ENCODE measurements around the gene SPATA9. TPM values are rescaled to one million over a fixed set of nuclear protein-coding genes. Genes with fewer than 3 reads are reported as not detected.
"Not testable (repeated sequence)": the region's sequence is repeated elsewhere in the genome, so short reads cannot be mapped to it uniquely, and the experiment has no call there.

The SPATA9 gene
- total RNA-seq, 2 donors from 2014 or later, result not detected

DNA sequence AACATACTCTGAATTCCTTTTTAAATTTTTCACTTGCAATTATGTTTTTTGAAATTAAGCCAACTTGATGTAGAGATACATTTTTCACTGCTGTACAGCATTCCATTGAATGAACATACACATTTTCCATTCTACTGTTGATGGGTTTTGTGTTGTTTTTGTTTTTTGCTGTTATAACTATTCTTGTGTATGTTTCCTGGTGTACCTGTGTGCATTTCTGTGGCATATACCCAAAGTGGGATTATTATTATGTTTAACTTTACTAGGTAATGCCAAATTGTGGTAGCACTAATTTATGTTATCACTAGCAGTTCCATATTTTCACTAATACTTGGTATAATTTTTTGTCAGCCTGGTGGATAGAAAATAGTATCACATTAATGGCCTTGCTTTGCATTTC lies 33.5 kb downstream of the SPATA9 start:
- no peaks in the 10 kb centered on the region for H3K27me3 Mint-ChIP-seq
- H3K4me1 Mint-ChIP-seq, result peaks cover 6% of the 10 kb centered on the region
- no peak for ATAC-seq (replicated peaks)
- H3K27ac Mint-ChIP-seq, result no peak overlapping the region
- peak overlapping the region; percentile 8 for H3K4me3 Mint-ChIP-seq
- no peaks in the 10 kb centered on the region for H3K9me3 Mint-ChIP-seq
- peaks cover 27% of the 10 kb centered on the region for H3K36me3 Mint-ChIP-seq (ENCODE audit: low read depth)

DNA sequence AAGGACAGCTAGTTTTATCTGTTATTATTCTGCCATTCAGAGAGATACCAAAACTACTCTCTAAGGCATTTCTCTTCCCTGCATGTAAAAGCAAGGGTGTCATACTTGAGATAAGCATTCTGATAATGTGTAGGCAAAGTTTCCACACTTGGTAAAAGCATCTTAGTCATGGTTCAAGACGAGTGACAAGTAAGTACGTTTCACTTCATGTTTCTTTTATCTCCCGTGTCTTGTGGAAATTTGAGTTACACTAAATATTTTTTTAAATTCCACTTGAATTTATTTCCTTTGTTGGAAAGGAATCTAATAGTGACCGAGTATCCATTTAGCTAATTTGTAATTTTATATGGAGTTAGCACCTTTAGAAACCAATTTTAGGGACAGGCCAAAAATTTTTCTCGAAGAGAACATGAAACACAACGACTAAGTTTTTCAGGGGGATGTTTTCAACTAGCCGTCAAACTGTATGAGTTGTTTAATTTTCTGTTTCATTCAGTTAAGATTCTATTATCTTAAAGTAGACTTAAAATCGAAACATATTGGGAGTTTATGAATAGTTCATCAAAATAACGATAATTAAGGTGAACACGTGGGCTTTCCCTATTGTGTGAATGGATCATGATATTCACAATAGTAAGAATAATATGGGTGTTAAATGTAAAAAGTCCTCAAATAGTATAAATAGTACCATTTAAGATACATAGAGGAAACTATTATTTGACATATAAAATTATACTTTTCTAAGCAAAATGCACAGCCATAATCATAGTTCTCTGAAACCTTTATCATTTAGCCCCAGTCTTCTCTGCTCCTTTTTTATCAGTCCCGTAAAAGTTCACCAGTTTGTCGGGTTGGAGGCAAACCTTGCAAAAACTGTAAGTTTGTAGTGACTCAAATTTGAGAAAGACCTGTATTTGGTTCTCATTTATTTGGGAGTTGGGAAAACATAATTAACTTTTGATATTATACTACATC lies 34.6 kb downstream of the SPATA9 start:
- Mint-ChIP-seq H3K36me3 (ENCODE audit: low read depth) (peaks cover 17% of the 10 kb centered on the region), H3K27me3 (no peaks in the 10 kb centered on the region), H3K27ac (peak overlapping the region; percentile 91), H3K9me3 (no peaks in the 10 kb centered on the region), H3K4me1 (peaks cover 8% of the 10 kb centered on the region), H3K4me3 (peak overlapping the region; percentile 81)
- ATAC-seq (replicated peaks), result peak; percentile 52

DNA sequence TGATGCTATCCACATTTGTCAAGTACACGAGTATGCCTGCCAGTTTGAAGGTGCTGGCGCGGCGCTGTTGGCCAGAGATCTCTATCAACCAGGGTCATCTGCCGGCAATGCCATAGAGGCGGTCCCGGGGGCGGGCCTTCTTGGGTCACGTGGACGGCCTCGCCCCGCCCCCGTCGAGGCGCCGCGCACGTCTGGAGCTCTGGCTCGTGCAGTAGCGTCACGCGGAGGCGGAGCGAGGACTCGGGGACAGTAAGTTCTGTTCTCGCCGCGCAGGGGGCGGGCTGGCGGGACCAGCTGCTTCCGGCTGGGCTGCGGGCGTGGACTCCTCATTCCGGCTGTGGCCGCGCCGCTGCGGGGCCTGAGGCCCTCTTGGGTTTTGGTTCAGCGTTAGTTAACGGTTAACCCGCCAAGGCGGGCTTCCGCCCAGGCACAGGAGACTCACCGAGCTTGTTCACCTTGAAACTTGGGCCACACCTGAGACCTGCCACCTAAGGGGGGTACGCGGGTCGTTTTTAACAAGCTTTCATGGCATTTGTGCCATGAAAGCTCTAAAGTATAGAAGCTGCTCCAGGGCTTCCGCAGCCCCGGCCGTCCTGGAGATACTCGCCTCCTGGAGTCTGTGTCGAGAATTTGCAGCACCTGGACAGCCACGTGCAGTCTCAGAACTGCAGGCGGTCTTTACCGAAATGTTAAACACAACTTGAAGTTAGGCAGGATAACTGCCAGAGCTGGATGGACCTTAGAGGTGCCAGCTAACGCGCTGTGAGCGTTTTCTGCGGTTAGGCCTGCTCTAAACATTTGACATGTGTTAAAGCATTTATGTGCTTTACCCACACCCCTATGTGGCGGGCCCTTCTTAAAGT lies 36.0 kb downstream of the SPATA9 start, which contains the start of gene RFESD:
RFESD (plus strand) TSS at position 209 of the 863 bp plus-strand sequence. CDS start 5,495 bp downstream, outside the sequence.
- Mint-ChIP-seq H3K36me3 (ENCODE audit: low read depth) (peaks cover 4% of the 10 kb centered on the region), H3K27ac (peak within 1 kb of the TSS; percentile 91), H3K9me3 (no peaks in the 10 kb centered on the region), H3K4me3 (peak within 1 kb of the TSS; percentile 81), H3K27me3 (no peaks in the 10 kb centered on the region), H3K4me1 (peaks cover 8% of the 10 kb centered on the region)
- peak; percentile 94 for ATAC-seq (replicated peaks)

DNA sequence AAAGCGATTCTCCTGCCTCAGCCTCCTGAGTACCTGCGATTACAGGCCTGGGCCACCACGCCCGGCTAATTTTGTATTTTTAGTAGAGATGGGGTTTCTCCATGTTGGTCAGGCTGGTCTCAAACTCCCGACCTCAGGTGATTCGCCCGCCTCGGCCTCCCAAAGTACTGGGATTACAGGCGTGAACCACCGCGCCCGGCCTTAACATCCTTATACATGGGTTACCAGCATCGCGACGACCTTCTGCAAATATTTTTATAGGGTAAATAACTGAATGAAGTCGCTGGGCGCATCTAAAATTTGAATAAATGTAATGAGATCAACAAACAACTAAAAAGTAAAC lies 36.6 kb downstream of the SPATA9 start:
- not testable (repeated sequence) for ATAC-seq (replicated peaks); H3K9me3 Mint-ChIP-seq; H3K27me3 Mint-ChIP-seq; H3K4me1 Mint-ChIP-seq; H3K36me3 Mint-ChIP-seq (ENCODE audit: low read depth)
- peak overlapping the region; percentile 81 for H3K4me3 Mint-ChIP-seq
- H3K27ac Mint-ChIP-seq, result peak overlapping the region; percentile 75

DNA sequence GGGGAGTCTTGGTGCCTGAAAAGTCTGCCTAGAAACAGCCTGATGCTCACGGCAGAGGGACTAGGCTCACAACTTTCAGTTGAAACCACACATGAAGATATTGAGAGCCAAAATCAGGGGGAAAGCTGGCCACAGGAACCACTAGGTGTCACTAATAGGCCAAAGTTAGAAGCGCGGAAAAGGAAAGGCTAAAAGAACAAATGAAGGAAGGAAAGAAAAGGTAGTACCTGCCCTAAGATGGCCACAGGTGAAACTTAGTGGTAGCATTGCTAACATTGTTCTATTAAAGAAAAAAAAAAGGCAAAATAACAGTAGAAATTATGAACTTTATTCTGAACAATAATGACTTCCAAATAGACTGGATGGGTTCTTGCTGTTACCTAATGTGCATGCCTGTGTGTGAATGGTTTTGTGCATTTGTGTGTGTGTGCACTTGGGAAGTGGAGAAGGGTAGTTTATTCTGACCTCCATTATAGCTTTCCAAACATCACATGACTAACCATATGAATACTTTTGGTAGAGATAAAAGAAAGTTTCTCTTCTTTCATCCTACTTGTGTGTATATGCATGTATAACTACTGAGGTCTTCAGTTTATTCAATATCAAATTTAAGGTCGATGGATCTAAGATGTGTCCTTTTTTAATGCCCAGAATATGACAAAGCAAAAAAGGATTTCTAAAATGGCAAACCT lies 38.3 kb downstream of the SPATA9 start:
- peak; percentile 32 for ATAC-seq (replicated peaks)
- Mint-ChIP-seq H3K4me1 (peaks cover 8% of the 10 kb centered on the region), H3K4me3 (peak overlapping the region; percentile 41)

DNA sequence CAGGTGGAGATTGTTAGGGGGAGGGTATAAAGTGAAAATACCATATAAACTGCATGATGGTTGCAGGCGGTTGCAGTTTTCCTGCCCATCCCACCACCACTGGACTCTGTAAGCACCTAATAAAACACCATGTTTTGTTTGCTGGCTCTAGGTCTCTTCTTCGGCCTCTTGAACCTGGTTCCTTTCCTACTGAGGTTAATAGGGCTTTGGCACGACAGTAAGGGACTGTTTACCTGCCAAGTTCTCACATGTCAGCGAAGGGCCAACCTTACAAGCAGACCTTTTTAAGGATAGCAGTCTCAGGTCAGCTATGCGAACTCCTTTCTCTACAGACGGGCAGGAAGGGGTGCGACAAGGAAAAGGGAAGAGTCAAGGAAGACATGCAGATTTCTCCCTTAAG lies 39.6 kb downstream of the SPATA9 start:
- no peak overlapping the region for H3K27ac Mint-ChIP-seq
- H3K36me3 Mint-ChIP-seq (ENCODE audit: low read depth), result no peaks in the 10 kb centered on the region
- ATAC-seq (replicated peaks), result no peak
- H3K27me3 Mint-ChIP-seq, result no peaks in the 10 kb centered on the region
- H3K9me3 Mint-ChIP-seq, result no peaks in the 10 kb centered on the region
- no peak overlapping the region for H3K4me3 Mint-ChIP-seq
- H3K4me1 Mint-ChIP-seq, result peaks cover 8% of the 10 kb centered on the region

More for the DNA sequence above, 38.3 kb downstream of the SPATA9 start:
- Mint-ChIP-seq H3K27ac (peak overlapping the region; percentile 32), H3K9me3 (no peaks in the 10 kb centered on the region), H3K36me3 (ENCODE audit: low read depth) (no peaks in the 10 kb centered on the region), H3K27me3 (no peaks in the 10 kb centered on the region)

DNA sequence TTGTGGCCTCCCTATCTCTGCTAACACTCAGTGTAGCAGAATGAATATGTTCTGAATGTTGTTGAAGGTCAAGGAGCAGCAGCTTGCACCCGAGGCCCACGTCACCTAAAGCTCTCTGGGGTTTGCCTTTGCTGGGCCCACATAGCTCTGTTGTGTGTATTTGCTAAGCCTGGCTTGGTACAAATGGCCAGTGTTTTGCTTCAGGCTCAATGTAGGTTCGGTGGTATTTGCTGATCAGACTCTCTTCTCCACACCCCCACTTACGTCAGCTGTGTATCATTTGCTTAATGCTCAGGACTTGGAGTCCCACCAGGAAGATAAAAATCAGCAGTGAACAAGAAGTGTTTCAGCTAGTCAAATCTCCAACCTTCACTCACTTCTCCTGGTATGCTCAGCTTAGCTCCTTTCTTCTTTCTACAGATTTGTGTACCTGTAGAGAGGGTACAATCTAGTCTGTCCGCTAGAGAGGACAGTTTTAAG lies 41.0 kb downstream of the SPATA9 start:
- Mint-ChIP-seq H3K36me3 (ENCODE audit: low read depth) (no peaks in the 10 kb centered on the region), H3K9me3 (no peaks in the 10 kb centered on the region), H3K27me3 (peaks cover under 1% of the 10 kb centered on the region), H3K27ac (no peak overlapping the region), H3K4me3 (no peak overlapping the region), H3K4me1 (peaks cover 8% of the 10 kb centered on the region)
- ATAC-seq (replicated peaks), result no peak

DNA sequence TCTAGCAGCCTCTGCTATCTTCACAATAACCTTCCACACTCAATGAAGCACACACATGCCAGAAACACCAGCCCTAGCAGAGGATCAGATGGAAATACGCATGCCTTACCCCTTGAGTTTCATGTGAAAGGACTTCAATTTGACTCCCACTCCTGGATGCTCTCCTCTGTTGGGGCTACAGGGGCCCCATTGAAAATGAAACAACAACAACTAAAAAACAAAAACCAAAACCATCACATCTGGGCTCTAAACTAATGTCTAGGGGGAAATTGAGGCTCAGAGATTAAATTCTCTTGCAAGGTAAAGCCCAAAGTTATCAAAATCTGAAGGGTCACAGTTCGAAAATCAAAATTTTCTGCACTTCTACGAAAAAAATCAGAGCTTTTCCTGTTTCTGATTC lies 44.2 kb downstream of the SPATA9 start:
- Mint-ChIP-seq H3K36me3 (ENCODE audit: low read depth) (no peaks in the 10 kb centered on the region), H3K4me1 (no peaks in the 10 kb centered on the region), H3K27me3 (peaks cover 3% of the 10 kb centered on the region), H3K27ac (no peak overlapping the region), H3K4me3 (no peak overlapping the region), H3K9me3 (no peaks in the 10 kb centered on the region)
- no peak for ATAC-seq (replicated peaks)

DNA sequence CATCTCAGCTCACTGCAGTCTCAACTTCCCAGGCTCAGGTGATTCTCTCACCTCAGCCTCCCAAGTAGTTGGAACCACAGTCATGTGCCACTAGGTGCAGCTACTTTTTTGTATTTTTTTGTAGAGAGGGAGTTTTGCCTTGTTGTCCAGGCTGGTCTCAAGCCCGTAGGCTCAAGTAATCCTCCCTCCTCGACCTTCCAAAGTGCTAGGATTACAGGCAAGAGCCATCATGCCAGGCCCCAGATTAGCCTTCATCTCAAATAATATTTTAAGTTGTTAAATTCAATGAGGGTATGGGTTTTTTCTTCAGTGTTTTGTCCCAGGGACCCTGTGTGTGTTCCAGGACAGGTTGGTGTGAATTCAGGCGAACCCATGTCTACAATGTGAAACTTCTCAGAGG lies 48.7 kb downstream of the SPATA9 start:
- H3K27me3 Mint-ChIP-seq, result peaks cover 3% of the 10 kb centered on the region
- no peak for ATAC-seq (replicated peaks)
- H3K27ac Mint-ChIP-seq, result no peak overlapping the region
- H3K36me3 Mint-ChIP-seq (ENCODE audit: low read depth), result no peaks in the 10 kb centered on the region
- peaks cover 20% of the 10 kb centered on the region for H3K4me1 Mint-ChIP-seq
- no peak overlapping the region for H3K4me3 Mint-ChIP-seq
- H3K9me3 Mint-ChIP-seq, result peaks cover 14% of the 10 kb centered on the region

DNA sequence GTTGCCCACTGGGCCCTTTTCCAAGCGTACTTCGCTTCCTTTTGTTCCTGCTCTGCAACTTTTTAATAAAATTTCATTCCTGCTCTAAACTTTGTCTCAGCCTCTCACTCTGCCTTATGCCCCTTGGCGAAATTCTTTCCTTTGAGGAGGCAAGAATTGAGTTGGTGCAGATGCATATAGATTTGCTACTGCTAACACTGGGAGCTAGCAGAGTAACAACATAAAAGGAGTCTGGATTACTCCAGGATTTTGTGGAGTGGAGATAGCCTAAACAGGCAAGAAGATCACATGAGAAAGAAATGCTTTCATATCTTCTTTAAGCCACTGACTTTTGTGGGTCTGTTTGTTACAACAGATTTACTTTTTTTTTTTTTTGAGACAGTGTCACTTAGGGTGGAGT lies 49.1 kb downstream of the SPATA9 start:
- Mint-ChIP-seq H3K27ac (no peak overlapping the region), H3K9me3 (peaks cover 14% of the 10 kb centered on the region), H3K36me3 (ENCODE audit: low read depth) (no peaks in the 10 kb centered on the region), H3K4me3 (no peak overlapping the region), H3K4me1 (peaks cover 20% of the 10 kb centered on the region), H3K27me3 (peaks cover 3% of the 10 kb centered on the region)
- no peak for ATAC-seq (replicated peaks)

DNA sequence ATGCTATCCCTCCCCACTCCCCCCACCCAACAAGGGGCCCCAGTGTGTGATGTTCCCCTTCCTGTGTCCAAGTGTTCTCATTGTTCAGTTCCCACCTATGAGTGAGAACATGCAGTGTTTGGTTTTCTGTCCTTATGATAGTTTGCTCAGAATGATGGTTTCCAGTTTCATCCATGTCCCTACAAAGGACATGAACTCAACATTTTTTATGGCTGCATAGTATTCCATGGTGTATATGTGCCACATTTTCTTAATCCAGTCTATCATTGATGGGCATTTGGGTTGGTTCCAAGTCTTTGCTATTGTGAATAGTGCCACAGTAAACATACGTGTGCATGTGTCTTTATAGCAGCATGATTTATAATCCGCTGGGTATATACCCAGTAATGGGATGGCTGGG lies 49.8 kb downstream of the SPATA9 start:
- ATAC-seq (replicated peaks); H3K27me3 Mint-ChIP-seq; H3K36me3 Mint-ChIP-seq (ENCODE audit: low read depth); H3K4me3 Mint-ChIP-seq: not testable (repeated sequence)
- Mint-ChIP-seq H3K4me1 (peaks cover 20% of the 10 kb centered on the region), H3K27ac (peak overlapping the region; percentile 95), H3K9me3 (peaks cover 14% of the 10 kb centered on the region)

DNA sequence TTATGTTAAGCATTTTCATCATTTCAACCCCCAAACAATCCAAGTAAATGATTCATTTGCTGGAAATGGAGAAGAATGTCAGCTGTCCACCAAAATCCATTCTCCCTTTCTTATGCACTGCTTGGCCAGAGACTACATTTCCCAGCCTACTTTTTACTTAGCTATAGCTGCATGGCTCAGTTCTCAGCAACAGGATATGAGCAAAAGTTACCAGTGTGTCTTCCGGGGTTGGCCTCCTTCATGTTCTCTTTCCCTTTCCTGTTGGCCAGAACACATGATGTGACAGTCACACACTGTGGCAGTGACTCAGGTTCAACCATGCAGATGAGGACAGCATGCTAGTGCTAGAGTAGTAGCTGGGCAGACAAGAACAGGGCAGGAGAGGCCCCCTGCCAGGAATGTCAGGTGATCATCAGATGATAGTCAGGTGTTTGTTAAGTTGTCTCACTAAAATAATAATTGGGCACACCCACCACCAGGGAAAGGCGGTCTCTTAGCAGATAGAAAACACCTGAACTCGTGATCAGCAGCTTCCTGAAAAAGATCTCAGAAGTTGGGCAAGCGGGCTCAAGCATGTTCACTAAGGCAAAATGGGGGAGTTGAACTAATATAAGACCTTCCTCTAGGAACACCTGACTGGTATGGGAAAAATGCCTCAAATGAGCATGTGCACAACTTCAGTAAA lies 50.7 kb downstream of the SPATA9 start:
- Mint-ChIP-seq H3K27ac (peak overlapping the region; percentile 95), H3K27me3 (peaks cover 3% of the 10 kb centered on the region), H3K4me1 (peaks cover 20% of the 10 kb centered on the region), H3K4me3 (peak overlapping the region; percentile 78), H3K36me3 (ENCODE audit: low read depth) (no peaks in the 10 kb centered on the region), H3K9me3 (peaks cover 14% of the 10 kb centered on the region)
- ATAC-seq (replicated peaks), result peak; percentile 100

DNA sequence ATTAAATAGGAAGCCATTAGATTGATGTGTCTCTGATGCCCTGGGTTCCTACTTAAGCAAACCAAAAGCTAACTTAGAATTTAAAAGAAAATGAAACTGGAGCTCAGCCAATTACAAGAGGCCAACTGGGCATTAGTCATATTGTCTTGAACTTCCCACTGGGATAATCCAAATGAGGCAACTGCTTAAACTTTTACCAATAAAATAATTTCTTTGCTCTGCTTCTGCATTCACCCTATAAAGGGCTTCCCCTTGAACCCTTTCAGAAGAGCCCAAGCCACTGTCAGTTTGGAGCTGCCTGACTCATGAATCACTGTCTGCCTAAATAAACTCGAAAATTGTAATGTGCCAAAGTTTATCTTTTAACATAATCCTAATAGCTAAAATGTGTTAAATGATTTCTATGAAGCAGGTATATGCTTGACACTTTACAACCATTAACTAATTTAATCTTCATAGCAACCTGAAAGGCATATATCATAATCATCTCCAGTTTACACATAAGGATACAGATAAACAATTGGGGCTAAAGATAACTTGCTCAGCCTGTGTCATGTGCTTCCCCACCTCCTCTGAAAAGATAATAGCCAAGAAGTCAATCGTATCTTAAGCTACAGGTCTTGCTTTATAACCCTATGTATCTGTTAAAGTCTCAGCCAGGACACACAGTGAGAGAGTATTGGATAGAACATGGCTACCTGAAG lies 51.4 kb downstream of the SPATA9 start:
- peak overlapping the region; percentile 95 for H3K27ac Mint-ChIP-seq
- ATAC-seq (replicated peaks), result peak; percentile 2
- peaks cover 20% of the 10 kb centered on the region for H3K4me1 Mint-ChIP-seq
- H3K4me3 Mint-ChIP-seq, result peak overlapping the region; percentile 78
- no peaks in the 10 kb centered on the region for H3K27me3 Mint-ChIP-seq
- H3K9me3 Mint-ChIP-seq, result peaks cover 14% of the 10 kb centered on the region
- no peaks in the 10 kb centered on the region for H3K36me3 Mint-ChIP-seq (ENCODE audit: low read depth)

Measured in activated T-helper 17 cell treated with anti-CD3 and anti-CD28 coated beads, Interleukin-2, amount 50 U/mL, for 72 hours (primary cell).